Activated T-cell treated with anti-CD3 and anti-CD28 coated beads, Interleukin-2, amount 50 U/mL, for 1 hour (primary cell): ENCODE results near the gene CCDC157.
"Not testable (repeated sequence)": the region's sequence is repeated elsewhere in the genome, so short reads cannot be mapped to it uniquely, and the experiment has no call there.

Source experiments
- DNase-seq: peaks from one replicate; pipeline ENCODE4 v3.0.0-alpha.2; 2020

CCDC157 gene

GRCh38 chr22:30326255-30326705, 30.5 kb upstream of the CCDC157 start:
- DNase-seq: no peak

- DNase-seq: peak; percentile 95
These were observed 30.0 kb upstream of the CCDC157 start, which contains the start of gene TBC1D10A for GRCh38 chr22:30326706-30327362. Gene TBC1D10A (minus strand): TSS chr22:30326941. CDS start chr22:30326881, 60 bp downstream.

DNA sequence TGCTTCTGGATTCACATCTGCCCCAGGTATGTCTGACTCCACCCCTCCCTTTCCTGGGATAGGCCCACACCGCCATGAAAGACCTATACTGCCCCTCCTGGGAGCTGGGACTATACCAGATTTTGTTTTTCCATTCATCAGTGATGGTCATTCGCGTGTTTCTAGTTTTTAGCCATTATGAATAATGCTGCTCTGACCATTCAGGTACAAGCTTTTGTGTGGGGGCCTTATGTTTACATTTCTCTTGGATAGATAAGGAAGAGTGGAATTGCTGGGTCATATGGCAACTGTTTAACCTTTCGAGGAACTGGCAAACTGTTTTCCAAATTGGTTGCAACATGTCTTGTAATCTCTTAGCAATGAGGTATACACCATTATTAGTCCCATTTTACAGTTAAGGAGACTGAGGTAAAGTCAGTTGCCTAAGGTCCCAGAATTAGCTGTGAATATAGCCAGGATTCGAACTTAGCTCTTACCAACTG, 28.9 kb upstream of the CCDC157 start:
- no peak for DNase-seq

DNA sequence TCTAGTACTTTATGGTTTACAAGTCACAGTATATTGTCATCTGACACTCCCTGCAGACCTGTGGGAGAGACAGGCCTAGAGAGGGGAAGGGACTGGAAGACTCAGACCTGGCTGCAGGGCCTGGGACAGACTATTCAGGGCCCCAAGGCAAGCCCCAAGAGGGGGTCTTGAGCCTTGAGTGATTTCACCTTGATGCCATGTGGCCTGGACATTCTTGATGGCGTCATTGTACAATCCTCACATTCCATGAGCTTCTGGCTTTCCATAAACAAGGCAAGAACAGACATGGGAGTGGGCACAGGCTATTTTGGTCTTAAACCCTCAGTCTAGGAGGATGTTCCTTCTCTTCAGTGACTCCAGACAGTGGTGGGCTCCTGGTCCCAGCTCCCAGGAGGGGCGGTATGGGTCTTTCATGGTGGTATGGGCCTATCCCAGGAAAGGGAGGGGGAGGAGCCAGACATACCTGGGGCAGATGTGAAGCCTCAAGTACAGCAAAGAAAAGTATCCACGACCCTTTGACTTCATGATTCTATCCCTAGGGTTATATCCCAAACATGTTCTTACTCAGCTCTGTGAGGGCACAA, 28.2 kb upstream of the CCDC157 start:
- DNase-seq: no peak

- no peak for DNase-seq
These were observed 24.3 kb upstream of the CCDC157 start for GRCh38 chr22:30332551-30332950.

- DNase-seq: no peak
These were observed 23.7 kb upstream of the CCDC157 start for GRCh38 chr22:30332994-30333706.

DNA sequence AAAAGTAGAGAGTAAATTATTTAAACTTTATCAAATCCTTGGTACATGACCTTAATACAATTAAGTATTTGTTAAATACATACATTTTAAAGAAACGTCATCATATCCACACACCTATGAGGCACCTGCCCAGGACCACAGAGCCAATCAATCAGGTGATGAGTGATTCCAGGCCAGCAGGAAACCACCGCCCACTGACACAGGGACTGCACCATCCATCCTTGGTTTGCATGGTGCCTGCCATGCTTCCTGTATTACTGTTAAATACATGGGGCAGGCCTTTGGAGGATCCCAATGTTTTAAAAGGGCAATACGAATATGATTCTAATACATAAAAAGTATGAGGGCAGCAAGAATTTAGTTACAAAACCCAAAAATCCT, 23.1 kb upstream of the CCDC157 start:
- no peak for DNase-seq

DNA sequence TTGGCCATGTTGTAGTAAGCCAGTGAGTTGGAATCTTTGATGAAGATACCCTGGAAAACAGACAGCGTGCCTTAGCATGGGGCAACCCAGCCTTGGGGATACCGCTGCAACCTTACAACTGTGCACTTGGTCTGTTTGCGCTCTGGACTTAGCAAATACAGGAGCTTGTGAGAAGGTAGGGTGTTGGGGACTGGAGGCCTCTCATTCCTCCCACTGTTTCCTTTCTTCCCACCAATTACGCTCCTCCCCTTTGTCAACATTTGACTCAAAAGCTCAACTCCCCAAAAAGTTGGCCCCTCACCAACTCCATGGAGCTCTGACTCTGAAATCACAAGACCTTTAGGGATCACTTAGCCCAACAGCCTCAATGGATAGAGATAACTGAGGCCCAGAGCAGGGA, 22.2 kb upstream of the CCDC157 start:
- DNase-seq: no peak

DNA sequence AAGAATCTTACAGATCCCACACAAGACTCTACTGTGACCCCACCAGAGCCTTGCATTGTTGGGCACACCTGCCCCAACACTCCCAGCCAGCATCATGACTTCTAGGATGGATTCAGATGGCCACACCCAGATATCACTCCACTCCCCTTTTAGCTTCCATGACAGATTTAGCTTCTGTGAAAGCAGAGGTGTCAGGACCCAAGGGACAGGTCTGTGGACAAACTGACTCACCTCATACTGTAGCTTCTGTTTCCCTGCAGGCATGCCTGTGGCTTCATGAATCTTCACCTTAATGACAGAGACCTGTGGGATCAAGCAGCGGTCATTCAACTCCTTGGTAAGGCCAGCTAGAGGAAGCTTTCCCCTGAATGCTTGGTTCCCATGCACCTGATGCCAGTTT, 21.6 kb upstream of the CCDC157 start:
- no peak for DNase-seq

- no peak for DNase-seq
These were observed 19.9 kb upstream of the CCDC157 start for GRCh38 chr22:30336752-30337460.

DNA sequence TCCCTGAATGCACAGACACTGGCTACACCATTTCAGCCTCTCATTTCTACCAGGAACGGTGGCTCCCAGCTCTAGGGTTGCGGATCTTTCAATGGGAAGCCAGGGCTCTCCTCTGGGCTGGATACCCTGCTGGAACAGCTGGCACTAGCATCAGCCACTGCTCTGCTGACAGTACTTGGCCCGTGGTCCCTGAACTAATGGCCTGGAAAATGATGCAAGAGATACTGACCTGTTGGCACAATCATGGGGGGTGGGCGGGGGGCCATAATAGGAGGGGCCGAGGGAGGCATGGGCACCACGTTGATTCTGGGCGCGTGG, 19.4 kb upstream of the CCDC157 start:
- no peak for DNase-seq

DNA sequence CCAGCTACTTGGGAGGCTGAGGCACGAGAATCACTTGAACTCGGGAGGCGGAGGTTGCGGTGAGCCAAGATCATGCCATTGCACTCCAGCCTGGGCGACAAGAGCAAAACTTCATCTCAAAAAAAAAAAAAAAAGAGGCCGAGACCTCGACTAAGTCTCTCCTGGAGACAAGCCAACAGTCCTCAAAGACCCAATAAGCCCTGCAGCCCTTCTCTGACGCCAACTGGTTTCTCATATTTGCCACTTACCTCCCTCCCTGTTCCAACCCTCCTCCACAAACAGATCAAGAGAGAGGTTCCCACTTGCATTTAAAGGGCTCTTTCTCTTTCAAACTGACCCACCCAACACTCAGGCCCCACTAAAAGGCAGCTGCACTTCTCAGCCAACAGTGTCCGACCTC, 18.5 kb upstream of the CCDC157 start:
- not testable (repeated sequence) for DNase-seq

DNA sequence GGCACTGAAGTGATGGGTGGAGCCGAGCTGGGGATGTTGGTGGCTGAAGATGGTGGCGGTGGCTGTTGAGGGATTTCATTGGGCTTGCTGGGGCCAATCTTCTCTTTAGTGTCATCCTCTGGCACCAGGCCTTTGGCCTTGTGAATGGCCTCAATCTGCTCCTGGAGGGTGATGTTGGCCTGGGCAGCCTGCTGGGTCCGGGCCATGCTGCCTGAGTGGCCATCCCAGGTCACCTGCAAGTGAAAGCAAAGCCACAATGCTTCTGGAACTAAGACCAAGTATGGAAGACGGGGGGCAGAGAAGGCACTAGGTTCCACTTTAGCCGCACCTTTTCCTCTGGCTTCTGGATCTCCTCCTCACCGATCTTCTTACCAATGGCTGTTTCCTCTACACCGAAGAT, 18.0 kb upstream of the CCDC157 start:
- no peak for DNase-seq

GRCh38 chr22:30340911-30341685, 15.7 kb upstream of the CCDC157 start:
- DNase-seq: no peak

GRCh38 chr22:30344447-30345200, 12.2 kb upstream of the CCDC157 start:
- DNase-seq: no peak

- no peak for DNase-seq
These were observed 9.4 kb upstream of the CCDC157 start for GRCh38 chr22:30347255-30347892.

DNA sequence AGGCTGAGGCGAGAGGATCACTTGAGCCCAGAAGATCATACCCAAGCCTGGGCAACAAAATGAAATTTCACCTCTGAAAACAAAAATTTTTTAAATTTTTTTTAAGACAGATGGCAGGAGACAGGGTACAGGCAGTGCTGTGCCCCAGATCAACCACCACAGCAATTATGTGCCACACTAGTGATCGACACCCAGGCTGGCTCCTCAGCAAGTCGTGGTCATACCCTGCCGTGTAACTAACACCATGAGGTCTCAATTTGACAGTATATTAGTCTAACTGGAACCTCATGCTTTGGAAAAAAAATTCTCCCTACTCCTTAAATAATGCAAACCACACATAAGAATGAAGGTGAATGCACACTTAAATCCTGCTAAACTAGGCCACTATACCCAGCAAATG, 8.4 kb upstream of the CCDC157 start:
- no peak for DNase-seq

GRCh38 chr22:30348809-30349208, 8.0 kb upstream of the CCDC157 start:
- DNase-seq: no peak

DNA sequence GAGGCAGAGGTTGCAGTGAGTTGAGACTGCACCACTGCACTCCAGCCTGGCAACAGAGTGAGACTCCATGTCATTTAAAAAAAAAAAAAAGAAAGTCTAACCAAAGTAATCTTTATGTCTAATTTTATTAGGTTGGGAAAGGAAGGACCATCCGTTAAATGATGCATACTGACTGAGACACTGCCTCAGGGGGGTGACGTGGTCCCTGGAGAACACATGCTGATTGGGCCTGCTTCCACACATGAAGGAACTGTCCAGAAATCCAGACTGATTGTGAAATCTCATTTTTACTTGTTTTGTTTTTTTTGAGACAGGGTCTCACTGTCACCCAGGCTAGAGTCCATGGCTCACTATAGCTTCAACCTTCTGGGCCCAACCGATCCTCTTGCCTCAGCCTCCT, 5.6 kb upstream of the CCDC157 start:
- DNase-seq: no peak

DNA sequence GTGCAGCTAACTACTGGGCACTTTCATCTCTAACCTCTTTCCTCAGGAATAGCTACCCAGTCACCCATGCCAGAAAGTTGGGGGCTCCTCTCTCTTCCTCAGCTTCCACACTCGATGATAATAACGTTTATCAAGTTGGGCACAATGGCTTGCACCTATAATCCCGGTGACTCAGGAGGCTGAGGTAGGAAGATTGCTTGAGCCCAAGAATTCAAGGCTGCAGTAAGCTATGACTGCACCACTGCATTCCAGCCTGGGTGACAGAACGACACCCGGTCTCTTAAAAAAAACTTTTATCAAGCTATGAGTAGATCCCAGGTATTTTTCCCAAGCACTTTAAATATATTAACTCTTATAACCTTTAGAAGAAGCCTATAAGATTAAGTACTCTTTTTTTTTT, 2.2 kb upstream of the CCDC157 start:
- DNase-seq: no peak

- no peak for DNase-seq
These were observed 396 bp downstream of the CCDC157 start for GRCh38 chr22:30357236-30357570.
